ENCODE measurements around the gene SYCE1L. TPM values are rescaled to one million over a fixed set of nuclear protein-coding genes. Genes with fewer than 3 reads are reported as not detected.
"Not testable (repeated sequence)": the region's sequence is repeated elsewhere in the genome, so short reads cannot be mapped to it uniquely, and the experiment has no call there.

The SYCE1L gene
- total RNA-seq, 1 experiment from 2014 or later = 0.52 TPM

DNA sequence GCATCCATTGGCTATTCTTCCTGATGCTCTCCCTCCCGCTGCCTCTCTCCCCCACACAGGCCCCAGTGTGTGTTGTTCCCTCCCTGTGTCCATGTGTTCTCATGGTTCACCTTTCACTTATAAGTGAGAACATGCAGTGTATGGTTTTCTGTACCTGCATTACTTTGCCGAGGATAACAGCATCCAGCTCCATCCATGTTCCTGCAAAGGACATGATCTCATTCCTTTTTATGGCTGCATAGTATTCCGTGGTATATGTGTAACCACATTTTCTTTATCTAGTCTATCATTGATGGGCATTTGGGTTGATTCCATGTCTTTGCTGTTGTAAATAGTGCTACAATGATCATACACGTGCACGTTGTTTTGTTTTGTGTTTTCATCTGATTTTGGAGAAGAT lies 43.3 kb downstream of the SYCE1L start:
- not testable (repeated sequence) for H3K27ac ChIP-seq (ENCODE audit: low read length); H3K9me2 ChIP-seq (replicated peaks; ENCODE audit: insufficient read depth, low read length); H3K4me3 ChIP-seq (ENCODE audit: low read length); H3K9me3 ChIP-seq (ENCODE audit: low read length); H3K36me3 ChIP-seq (ENCODE audit: insufficient read depth, low read length); H2AFZ ChIP-seq (ENCODE audit: low read length); DNase-seq; H3K79me2 ChIP-seq (ENCODE audit: low read length); H4K20me1 ChIP-seq (ENCODE audit: insufficient read depth, low read depth, low read length); H3K9ac ChIP-seq (ENCODE audit: low read length); H3K27me3 ChIP-seq (ENCODE audit: low read length); H3K4me2 ChIP-seq (ENCODE audit: low read depth, low read length, poor library complexity, severe bottlenecking)
- H3K4me1 ChIP-seq (ENCODE audit: low read length) = peaks cover 18% of the 10 kb centered on the region

DNA sequence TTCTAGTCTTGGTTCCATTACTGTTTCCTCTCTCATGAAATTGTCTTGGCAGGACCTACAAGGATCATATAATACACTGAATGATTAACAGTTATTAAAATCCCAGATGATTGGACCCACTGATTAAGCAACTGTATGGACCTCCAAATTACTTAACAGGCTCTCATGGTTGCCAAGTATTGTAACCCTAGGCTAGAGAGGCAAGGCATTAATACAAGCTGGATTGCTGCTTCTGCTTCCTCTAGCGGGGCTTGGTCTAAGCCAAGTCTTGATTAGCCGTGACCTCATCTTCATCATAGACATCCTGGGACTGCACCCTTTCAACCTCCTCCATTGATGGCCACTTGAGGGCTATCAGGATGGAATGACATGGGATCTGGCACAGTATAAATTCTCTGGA lies 46.9 kb downstream of the SYCE1L start:
- Histone ChIP-seq H3K79me2 (ENCODE audit: low read length) (no peaks in the 10 kb centered on the region), H3K4me2 (ENCODE audit: low read depth, low read length, poor library complexity, severe bottlenecking) (no peak overlapping the region), H3K27ac (ENCODE audit: low read length) (no peak overlapping the region), H3K4me1 (ENCODE audit: low read length) (no peaks in the 10 kb centered on the region), H3K9me2 (replicated peaks; ENCODE audit: insufficient read depth, low read length) (no peaks in the 10 kb centered on the region), H2AFZ (ENCODE audit: low read length) (no peak overlapping the region), H4K20me1 (ENCODE audit: insufficient read depth, low read depth, low read length) (no peaks in the 10 kb centered on the region), H3K4me3 (ENCODE audit: low read length) (no peak overlapping the region), H3K9me3 (ENCODE audit: low read length) (no peaks in the 10 kb centered on the region), H3K36me3 (ENCODE audit: insufficient read depth, low read length) (no peaks in the 10 kb centered on the region), H3K27me3 (ENCODE audit: low read length) (no peaks in the 10 kb centered on the region), H3K9ac (ENCODE audit: low read length) (no peak overlapping the region)
- DNase-seq = no peak

DNA sequence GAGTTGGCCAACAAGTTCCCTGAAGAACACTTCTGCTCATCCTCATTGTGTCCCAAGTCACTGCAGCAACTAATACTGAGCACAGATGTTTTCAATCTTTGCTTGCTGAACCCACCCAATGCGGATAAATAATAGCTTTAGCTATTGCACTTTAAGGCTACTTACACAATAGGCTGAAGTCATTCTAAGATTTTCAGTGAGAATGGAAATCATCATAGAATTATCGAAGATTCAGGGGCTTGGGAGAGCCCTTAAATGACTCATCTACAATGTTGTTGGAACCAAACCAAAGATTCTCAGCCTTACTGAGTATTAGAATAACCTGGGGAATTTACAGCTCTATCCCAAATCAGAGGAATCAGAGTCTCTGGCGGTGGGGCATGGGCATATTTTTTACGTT lies 51.2 kb downstream of the SYCE1L start:
- Histone ChIP-seq H3K36me3 (ENCODE audit: insufficient read depth, low read length) (no peaks in the 10 kb centered on the region), H3K9me3 (ENCODE audit: low read length) (no peaks in the 10 kb centered on the region), H3K4me1 (ENCODE audit: low read length) (no peaks in the 10 kb centered on the region), H4K20me1 (ENCODE audit: insufficient read depth, low read depth, low read length) (no peaks in the 10 kb centered on the region), H3K9me2 (replicated peaks; ENCODE audit: insufficient read depth, low read length) (no peaks in the 10 kb centered on the region), H3K4me3 (ENCODE audit: low read length) (no peak overlapping the region), H3K27me3 (ENCODE audit: low read length) (no peaks in the 10 kb centered on the region), H3K4me2 (ENCODE audit: low read depth, low read length, poor library complexity, severe bottlenecking) (no peak overlapping the region), H3K79me2 (ENCODE audit: low read length) (no peaks in the 10 kb centered on the region), H3K27ac (ENCODE audit: low read length) (no peak overlapping the region), H3K9ac (ENCODE audit: low read length) (no peak overlapping the region), H2AFZ (ENCODE audit: low read length) (no peak overlapping the region)
- DNase-seq = no peak

Other genes starting within 250 kb of the SYCE1L start
- gene MON1B, start 8.2 kb upstream of the SYCE1L start, total RNA-seq (2014; rRNA removed; shearing (Covaris generic); ENCODE audit: low replicate concordance) = 10.1 and 12.7 TPM in 2 replicates
- gene ADAMTS18, start 235.6 kb downstream of the SYCE1L start, total RNA-seq (2014; rRNA removed; shearing (Covaris generic); ENCODE audit: low replicate concordance) = not detected in 2 replicates

Data from Karpas-422 (cell line).